HepG2 (cell line): ENCODE measurements around the gene IQCN. TPM values are rescaled to one million over a fixed set of nuclear protein-coding genes. Genes with fewer than 3 reads are reported as not detected.

Experiments
- ADNP ChIP-seq: sonication (generic); formaldehyde crosslinking; IDR thresholded peaks from 2 replicates; pipeline ENCODE4 v1.4.0; 2020; ENCODE audit warnings: missing genetic modification reagents
- ARNT2 ChIP-seq: sonication (generic); formaldehyde crosslinking; IDR thresholded peaks from 2 replicates; pipeline ENCODE4 v1.8.0; 2022; ENCODE audit warnings: mild to moderate bottlenecking, low read depth, missing genetic modification reagents, moderate library complexity
- HES4 ChIP-seq: sonication (generic); formaldehyde crosslinking; IDR thresholded peaks from 2 replicates; pipeline ENCODE4 v1.9.0; 2021; ENCODE audit warnings: mild to moderate bottlenecking, missing genetic modification reagents, borderline replicate concordance
- HNRNPK ChIP-seq: fragments of 200-400 bp; formaldehyde crosslinking; IDR thresholded peaks from 2 replicates; pipeline ENCODE4 v1.6.1; 2018; ENCODE audit warnings: low read length, low read depth, moderate library complexity, mild to moderate bottlenecking; ENCODE audit not compliant: poor library complexity, severe bottlenecking
- HNRNPUL1 ChIP-seq: fragments of 200-400 bp; formaldehyde crosslinking; IDR thresholded peaks from 2 replicates; pipeline ENCODE4 v1.6.1; 2017; ENCODE audit warnings: low read depth, mild to moderate bottlenecking, low read length, moderate library complexity
- MXD4 ChIP-seq: IDR thresholded peaks from 2 replicates; pipeline ENCODE4 v1.6.1; 2016; ENCODE audit warnings: mild to moderate bottlenecking, missing biosample characterization, missing genetic modification reagents
- NONO ChIP-seq, 2 experiments: fragments of 450-650 bp in 1 of 2; sonication (generic) in 1 of 2; formaldehyde crosslinking in 1 of 2; IDR thresholded peaks in 1 of 2; conservative IDR thresholded peaks in 1 of 2; 2 replicates each; pipeline versions ENCODE4 v1.6.1 to v1.8.0; 2017 to 2022; ENCODE audit warnings: mild to moderate bottlenecking in 1 of 2, missing genetic modification reagents in 1 of 2, moderate library complexity in 1 of 2
- SP2 ChIP-seq: sonication (generic); formaldehyde crosslinking; IDR thresholded peaks from 2 replicates; pipeline ENCODE4 v1.5.1; 2020; ENCODE audit warnings: mild to moderate bottlenecking, missing genetic modification reagents
- SRSF4 ChIP-seq: fragments of 200-400 bp; formaldehyde crosslinking; IDR thresholded peaks from one replicate; pipeline ENCODE4 v1.6.1; 2018; ENCODE audit warnings: mild to moderate bottlenecking, low read depth, low read length, moderate library complexity; ENCODE audit not compliant: poor library complexity, severe bottlenecking
- TBP ChIP-seq: sonication (generic); formaldehyde crosslinking; IDR thresholded peaks from 2 replicates; pipeline ENCODE4 v1.5.0; 2020; ENCODE audit warnings: missing genetic modification reagents
- ZNF33B ChIP-seq: sonication (generic); formaldehyde crosslinking; IDR thresholded peaks from 2 replicates; pipeline ENCODE4 v1.5.1; 2020; ENCODE audit warnings: mild to moderate bottlenecking, missing genetic modification reagents
- ZNF468 ChIP-seq: sonication (generic); formaldehyde crosslinking; IDR thresholded peaks from 2 replicates; pipeline ENCODE4 v1.8.0; 2022; ENCODE audit warnings: mild to moderate bottlenecking, moderate library complexity, missing genetic modification reagents
- polyA plus RNA-seq, 8 experiments: library from polyadenylated mRNA; depleted of rRNA in 3 of 8; stranded (reverse) in 7 of 8; unstranded in 1 of 8; fragments of >200 nt; fragmentation: Illumina TruSeq in 4 of 8; extraction: Trizol in 4 of 8; gene quantifications; 2 replicates each; pipeline versions ENCODE4 v1.2.1 to v1.2.3, GENCODE V29; 2011 to 2016; ENCODE audit warnings: low read depth in 4 of 8, missing spikeins in 1 of 8, mixed read lengths in 1 of 8; ENCODE audit not compliant: insufficient read depth in 1 of 8
- total RNA-seq, 5 experiments: library from RNA; depleted of rRNA; stranded (reverse); fragments of >200 nt; fragmentation: Illumina TruSeq; extraction: Trizol; gene quantifications; 2 replicates each; pipeline ENCODE4 v1.2.3, GENCODE V29; 2016; ENCODE audit warnings: low read depth in 1 of 5
- TF ChIP-seq, protein P1 (sequence below): sonication (generic); formaldehyde crosslinking; IDR thresholded peaks from 2 replicates; pipeline ENCODE4 v1.4.0; 2020; ENCODE audit warnings: missing genetic modification reagents, borderline replicate concordance
- TF ChIP-seq, protein P2 (sequence below): IDR thresholded peaks from 2 replicates; pipeline ENCODE4 v1.6.1; 2016; ENCODE audit warnings: low read depth, missing genetic modification reagents, missing compliant biosample characterization
- TF ChIP-seq, protein P3 (sequence below): sonication (generic); formaldehyde crosslinking; IDR thresholded peaks from 2 replicates; pipeline ENCODE4 v1.9.0; 2022; ENCODE audit warnings: low read depth, missing genetic modification reagents

The IQCN gene
- total and polyA plus RNA-seq, 2 of the 13 experiments (the other 11 are each of a cell fraction or from before 2014, with no cell fraction given): 0.04 to 0.18 TPM

DNA sequence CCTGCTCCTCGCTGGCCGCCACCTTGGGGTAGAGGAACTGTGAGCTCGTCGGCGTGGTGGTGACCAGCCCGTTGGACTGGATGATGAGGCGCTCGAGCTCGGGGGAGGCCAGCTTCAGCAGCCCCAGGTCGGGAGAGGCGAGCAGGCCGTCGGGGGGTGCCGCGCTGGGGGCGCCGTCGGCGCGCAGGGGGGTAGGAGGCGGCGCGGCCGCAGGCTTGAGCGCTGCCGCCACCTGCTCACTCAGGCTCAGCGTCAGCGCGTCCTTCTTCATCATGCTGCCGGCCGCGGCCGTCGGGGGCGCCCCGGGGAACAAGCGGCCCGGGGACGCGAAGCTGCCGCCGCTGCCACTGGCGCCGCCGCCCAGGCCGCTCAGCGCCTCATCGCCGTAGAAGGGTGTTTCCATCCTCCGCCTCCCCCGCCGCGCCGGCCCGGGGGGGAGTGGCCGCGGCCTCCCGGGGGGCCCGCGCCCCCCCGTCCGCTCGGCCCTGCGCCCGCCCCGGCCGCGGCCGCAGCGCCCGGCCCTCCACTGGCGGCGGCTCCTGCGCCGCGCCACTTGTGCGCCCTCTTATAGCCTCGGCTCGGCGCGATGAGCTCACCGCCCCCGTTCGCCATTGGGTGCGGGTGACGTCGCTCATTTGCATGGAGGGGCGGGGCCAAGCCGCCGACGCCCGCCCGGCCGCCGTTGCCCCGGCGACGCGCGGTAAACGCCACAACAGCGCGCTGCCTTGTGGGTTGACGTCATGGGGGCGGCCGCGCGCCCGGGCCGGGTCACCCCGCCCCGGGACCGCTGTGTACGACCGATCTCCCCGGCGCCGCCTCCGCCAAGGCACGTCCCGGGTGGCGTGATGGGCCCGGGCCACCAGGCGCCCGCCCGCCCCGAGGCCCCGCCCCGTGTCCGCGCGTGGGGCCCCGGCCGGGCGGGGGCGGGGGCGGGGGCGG is 7.1 kb upstream of the IQCN start, which contains the start of gene JUND (continued):
- TF ChIP-seq ZNF33B (CRISPR knock-in tag): no peak
- no peak for TF ChIP-seq MXD4 (CRISPR knock-in tag)
- TF ChIP-seq SRSF4: no peak
- no peak for TF ChIP-seq TBP (CRISPR knock-in tag)
- TF ChIP-seq NONO (IDR thresholded peaks at IDR 0.05): no peak
- 0 out of 2 replicates have a peak, but pooled peaks have one; percentile 34 for TF ChIP-seq NONO (CRISPR knock-in tag; conservative IDR thresholded peaks at IDR 0.05)
- TF ChIP-seq HNRNPUL1: 0 out of 2 replicates have a peak, but pooled peaks have one; percentile 30
- TF ChIP-seq ARNT2 (CRISPR knock-in tag): peak; percentile 88
- peak; percentile 67 for TF ChIP-seq SP2
- no peak for TF ChIP-seq ZNF468 (CRISPR knock-in tag)
- no peak for TF ChIP-seq ADNP (CRISPR knock-in tag)
- TF ChIP-seq, protein P1, sequence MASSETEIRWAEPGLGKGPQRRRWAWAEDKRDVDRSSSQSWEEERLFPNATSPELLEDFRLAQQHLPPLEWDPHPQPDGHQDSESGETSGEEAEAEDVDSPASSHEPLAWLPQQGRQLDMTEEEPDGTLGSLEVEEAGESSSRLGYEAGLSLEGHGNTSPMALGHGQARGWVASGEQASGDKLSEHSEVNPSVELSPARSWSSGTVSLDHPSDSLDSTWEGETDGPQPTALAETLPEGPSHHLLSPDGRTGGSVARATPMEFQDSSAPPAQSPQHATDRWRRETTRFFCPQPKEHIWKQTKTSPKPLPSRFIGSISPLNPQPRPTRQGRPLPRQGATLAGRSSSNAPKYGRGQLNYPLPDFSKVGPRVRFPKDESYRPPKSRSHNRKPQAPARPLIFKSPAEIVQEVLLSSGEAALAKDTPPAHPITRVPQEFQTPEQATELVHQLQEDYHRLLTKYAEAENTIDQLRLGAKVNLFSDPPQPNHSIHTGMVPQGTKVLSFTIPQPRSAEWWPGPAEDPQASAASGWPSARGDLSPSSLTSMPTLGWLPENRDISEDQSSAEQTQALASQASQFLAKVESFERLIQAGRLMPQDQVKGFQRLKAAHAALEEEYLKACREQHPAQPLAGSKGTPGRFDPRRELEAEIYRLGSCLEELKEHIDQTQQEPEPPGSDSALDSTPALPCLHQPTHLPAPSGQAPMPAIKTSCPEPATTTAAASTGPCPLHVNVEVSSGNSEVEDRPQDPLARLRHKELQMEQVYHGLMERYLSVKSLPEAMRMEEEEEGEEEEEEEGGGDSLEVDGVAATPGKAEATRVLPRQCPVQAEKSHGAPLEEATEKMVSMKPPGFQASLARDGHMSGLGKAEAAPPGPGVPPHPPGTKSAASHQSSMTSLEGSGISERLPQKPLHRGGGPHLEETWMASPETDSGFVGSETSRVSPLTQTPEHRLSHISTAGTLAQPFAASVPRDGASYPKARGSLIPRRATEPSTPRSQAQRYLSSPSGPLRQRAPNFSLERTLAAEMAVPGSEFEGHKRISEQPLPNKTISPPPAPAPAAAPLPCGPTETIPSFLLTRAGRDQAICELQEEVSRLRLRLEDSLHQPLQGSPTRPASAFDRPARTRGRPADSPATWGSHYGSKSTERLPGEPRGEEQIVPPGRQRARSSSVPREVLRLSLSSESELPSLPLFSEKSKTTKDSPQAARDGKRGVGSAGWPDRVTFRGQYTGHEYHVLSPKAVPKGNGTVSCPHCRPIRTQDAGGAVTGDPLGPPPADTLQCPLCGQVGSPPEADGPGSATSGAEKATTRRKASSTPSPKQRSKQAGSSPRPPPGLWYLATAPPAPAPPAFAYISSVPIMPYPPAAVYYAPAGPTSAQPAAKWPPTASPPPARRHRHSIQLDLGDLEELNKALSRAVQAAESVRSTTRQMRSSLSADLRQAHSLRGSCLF (CRISPR knock-in tag): no peak
- TF ChIP-seq, protein P2, sequence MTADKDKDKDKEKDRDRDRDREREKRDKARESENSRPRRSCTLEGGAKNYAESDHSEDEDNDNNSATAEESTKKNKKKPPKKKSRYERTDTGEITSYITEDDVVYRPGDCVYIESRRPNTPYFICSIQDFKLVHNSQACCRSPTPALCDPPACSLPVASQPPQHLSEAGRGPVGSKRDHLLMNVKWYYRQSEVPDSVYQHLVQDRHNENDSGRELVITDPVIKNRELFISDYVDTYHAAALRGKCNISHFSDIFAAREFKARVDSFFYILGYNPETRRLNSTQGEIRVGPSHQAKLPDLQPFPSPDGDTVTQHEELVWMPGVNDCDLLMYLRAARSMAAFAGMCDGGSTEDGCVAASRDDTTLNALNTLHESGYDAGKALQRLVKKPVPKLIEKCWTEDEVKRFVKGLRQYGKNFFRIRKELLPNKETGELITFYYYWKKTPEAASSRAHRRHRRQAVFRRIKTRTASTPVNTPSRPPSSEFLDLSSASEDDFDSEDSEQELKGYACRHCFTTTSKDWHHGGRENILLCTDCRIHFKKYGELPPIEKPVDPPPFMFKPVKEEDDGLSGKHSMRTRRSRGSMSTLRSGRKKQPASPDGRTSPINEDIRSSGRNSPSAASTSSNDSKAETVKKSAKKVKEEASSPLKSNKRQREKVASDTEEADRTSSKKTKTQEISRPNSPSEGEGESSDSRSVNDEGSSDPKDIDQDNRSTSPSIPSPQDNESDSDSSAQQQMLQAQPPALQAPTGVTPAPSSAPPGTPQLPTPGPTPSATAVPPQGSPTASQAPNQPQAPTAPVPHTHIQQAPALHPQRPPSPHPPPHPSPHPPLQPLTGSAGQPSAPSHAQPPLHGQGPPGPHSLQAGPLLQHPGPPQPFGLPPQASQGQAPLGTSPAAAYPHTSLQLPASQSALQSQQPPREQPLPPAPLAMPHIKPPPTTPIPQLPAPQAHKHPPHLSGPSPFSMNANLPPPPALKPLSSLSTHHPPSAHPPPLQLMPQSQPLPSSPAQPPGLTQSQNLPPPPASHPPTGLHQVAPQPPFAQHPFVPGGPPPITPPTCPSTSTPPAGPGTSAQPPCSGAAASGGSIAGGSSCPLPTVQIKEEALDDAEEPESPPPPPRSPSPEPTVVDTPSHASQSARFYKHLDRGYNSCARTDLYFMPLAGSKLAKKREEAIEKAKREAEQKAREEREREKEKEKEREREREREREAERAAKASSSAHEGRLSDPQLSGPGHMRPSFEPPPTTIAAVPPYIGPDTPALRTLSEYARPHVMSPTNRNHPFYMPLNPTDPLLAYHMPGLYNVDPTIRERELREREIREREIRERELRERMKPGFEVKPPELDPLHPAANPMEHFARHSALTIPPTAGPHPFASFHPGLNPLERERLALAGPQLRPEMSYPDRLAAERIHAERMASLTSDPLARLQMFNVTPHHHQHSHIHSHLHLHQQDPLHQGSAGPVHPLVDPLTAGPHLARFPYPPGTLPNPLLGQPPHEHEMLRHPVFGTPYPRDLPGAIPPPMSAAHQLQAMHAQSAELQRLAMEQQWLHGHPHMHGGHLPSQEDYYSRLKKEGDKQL (CRISPR knock-in tag): 0 out of 2 replicates have a peak, but pooled peaks have one; percentile 12
- TF ChIP-seq HES4 (CRISPR knock-in tag): peak; percentile 41; the same call in 1 of the 2 replicates
- TF ChIP-seq, protein P3, sequence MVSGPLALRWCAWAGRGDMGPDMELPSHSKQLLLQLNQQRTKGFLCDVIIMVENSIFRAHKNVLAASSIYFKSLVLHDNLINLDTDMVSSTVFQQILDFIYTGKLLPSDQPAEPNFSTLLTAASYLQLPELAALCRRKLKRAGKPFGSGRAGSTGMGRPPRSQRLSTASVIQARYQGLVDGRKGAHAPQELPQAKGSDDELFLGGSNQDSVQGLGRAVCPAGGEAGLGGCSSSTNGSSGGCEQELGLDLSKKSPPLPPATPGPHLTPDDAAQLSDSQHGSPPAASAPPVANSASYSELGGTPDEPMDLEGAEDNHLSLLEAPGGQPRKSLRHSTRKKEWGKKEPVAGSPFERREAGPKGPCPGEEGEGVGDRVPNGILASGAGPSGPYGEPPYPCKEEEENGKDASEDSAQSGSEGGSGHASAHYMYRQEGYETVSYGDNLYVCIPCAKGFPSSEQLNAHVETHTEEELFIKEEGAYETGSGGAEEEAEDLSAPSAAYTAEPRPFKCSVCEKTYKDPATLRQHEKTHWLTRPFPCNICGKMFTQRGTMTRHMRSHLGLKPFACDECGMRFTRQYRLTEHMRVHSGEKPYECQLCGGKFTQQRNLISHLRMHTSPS: no peak
- TF ChIP-seq HNRNPK: peak; percentile 68
